Mesendoderm (in vitro differentiated cells): ENCODE measurements around the gene DAB2IP.
"Not testable (repeated sequence)": the region's sequence is repeated elsewhere in the genome, so short reads cannot be mapped to it uniquely, and the experiment has no call there.

Source experiments
- DNase-seq: peaks from one replicate; pipeline ENCODE4 v3.0.0; 2013
- H2AK5ac ChIP-seq: 2 replicates; pipeline ENCODE4 v1.6.1; 2013; ENCODE audit warnings: low read length, inconsistent platforms
- H2BK120ac ChIP-seq: 2 replicates; pipeline ENCODE4 v1.6.1; 2013; ENCODE audit warnings: low read depth, mild to moderate bottlenecking, low read length, moderate library complexity, mixed read lengths
- H2BK15ac ChIP-seq: replicated peaks from 2 replicates; pipeline ENCODE4 v1.6.1; 2013; ENCODE audit warnings: low read depth, mild to moderate bottlenecking, moderate library complexity
- H2BK5ac ChIP-seq: 2 replicates; pipeline ENCODE4 v1.6.1; 2013; ENCODE audit warnings: low read length, inconsistent platforms
- H3K18ac ChIP-seq: 2 replicates; pipeline ENCODE4 v1.6.1; 2013; ENCODE audit warnings: mild to moderate bottlenecking, low read length, mixed read lengths
- H3K23ac ChIP-seq: one replicate; pipeline ENCODE4 v1.6.1; 2013; ENCODE audit warnings: low read length
- H3K27ac ChIP-seq: 2 replicates; pipeline ENCODE4 v1.5.1; 2013; ENCODE audit warnings: low read depth, mild to moderate bottlenecking, inconsistent platforms, low read length, moderate library complexity
- H3K27me3 ChIP-seq: 2 replicates; pipeline ENCODE4 v1.6.1; 2013; ENCODE audit warnings: low read length, control low read depth, mild to moderate bottlenecking, inconsistent platforms; ENCODE audit not compliant: insufficient read depth, poor library complexity
- H3K36me3 ChIP-seq: 2 replicates; pipeline ENCODE4 v1.6.1; 2013; ENCODE audit warnings: low read length, inconsistent platforms; ENCODE audit not compliant: control insufficient read depth, insufficient read depth
- H3K4ac ChIP-seq: one replicate; pipeline ENCODE4 v1.6.1; 2013; ENCODE audit warnings: low read depth, mild to moderate bottlenecking, low read length, moderate library complexity
- H3K4me1 ChIP-seq: 2 replicates; pipeline ENCODE4 v1.6.1; 2013; ENCODE audit warnings: low read depth, low read length, inconsistent platforms; ENCODE audit not compliant: control insufficient read depth
- H3K4me2 ChIP-seq: 2 replicates; pipeline ENCODE4 v1.6.1; 2013; ENCODE audit warnings: low read length
- H3K4me3 ChIP-seq: 2 replicates; pipeline ENCODE4 v1.5.1; 2013; ENCODE audit warnings: mild to moderate bottlenecking, low read length
- H3K56ac ChIP-seq: one replicate; pipeline ENCODE4 v1.6.1; 2013; ENCODE audit warnings: low read length
- H3K79me1 ChIP-seq: 2 replicates; pipeline ENCODE4 v1.6.1; 2013; ENCODE audit warnings: low read length, inconsistent platforms
- H3K79me2 ChIP-seq: 2 replicates; pipeline ENCODE4 v1.6.1; 2013; ENCODE audit warnings: mild to moderate bottlenecking, low read length; ENCODE audit not compliant: control insufficient read depth, insufficient read depth
- H3K9ac ChIP-seq: 2 replicates; pipeline ENCODE4 v1.6.1; 2013; ENCODE audit warnings: low read length, inconsistent platforms
- H4K5ac ChIP-seq: one replicate; pipeline ENCODE4 v1.6.1; 2013; ENCODE audit warnings: low read length
- H4K8ac ChIP-seq: one replicate; pipeline ENCODE4 v1.6.1; 2013; ENCODE audit warnings: low read depth, mild to moderate bottlenecking, control low read depth, low read length, moderate library complexity
- WGBS: extraction: QIAGEN DNeasy Blood & Tissue Kit; methylation state at CpG from one replicate; pipeline ENCODE4 v1.1.7; 2013; ENCODE audit warnings: low lambda C conversion rate, missing lambda C conversion rate; ENCODE audit not compliant: insufficient coverage; ENCODE audit errors: extremely low coverage; 5-methylcytosine and 5-hydroxymethylcytosine counted together

Gene DAB2IP

GRCh38 chr9:121641224-121641611, 10.2 kb upstream of the DAB2IP start:
- Histone ChIP-seq H3K79me1 (no peaks in the 10 kb centered on the region), H3K56ac (no peak overlapping the region), H3K4me3 (no peak overlapping the region), H3K23ac (no peak overlapping the region), H2BK5ac (no peak overlapping the region), H2AK5ac (no peak overlapping the region), H3K27ac (no peak overlapping the region), H3K9ac (no peak overlapping the region), H3K27me3 (no peaks in the 10 kb centered on the region), H2BK15ac (no peak overlapping the region), H4K5ac (no peak overlapping the region), H3K4me2 (no peak overlapping the region), H3K18ac (no peak overlapping the region), H3K4me1 (peaks cover 1% of the 10 kb centered on the region), H3K4ac (no peak overlapping the region), H3K79me2 (no peaks in the 10 kb centered on the region), H3K36me3 (no peaks in the 10 kb centered on the region), H2BK120ac (no peak overlapping the region), H4K8ac (no peak overlapping the region)
- WGBS: no CpG with 5 or more reads among the region's 2 CpGs
- DNase-seq: no peak

DNA sequence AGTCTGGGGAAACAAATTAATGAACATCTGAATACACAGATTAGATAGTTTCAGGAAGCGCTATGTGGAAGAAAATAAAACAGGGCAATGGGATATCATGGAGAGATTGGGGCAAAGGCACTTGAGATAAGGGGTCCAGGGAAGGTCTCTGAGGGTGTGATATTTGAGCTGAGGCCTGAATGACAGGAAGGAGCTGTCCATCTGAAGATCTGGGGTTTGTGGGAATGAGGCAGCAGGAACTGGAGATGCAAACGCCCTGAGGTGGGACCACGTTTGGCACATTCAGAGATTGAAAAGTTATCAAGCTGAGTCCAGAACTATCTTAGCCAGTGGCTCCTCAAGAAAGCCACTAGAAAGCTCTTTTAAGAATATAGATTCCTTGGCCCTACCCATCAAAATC, 8.7 kb upstream of the DAB2IP start:
- Histone ChIP-seq H3K4me1 (peaks cover 1% of the 10 kb centered on the region), H3K79me1 (no peaks in the 10 kb centered on the region), H4K8ac (no peak overlapping the region), H3K36me3 (no peaks in the 10 kb centered on the region), H2BK5ac (no peak overlapping the region), H3K4ac (no peak overlapping the region), H3K27me3 (no peaks in the 10 kb centered on the region), H2AK5ac (no peak overlapping the region), H3K4me2 (no peak overlapping the region), H3K9ac (no peak overlapping the region), H4K5ac (no peak overlapping the region), H2BK15ac (no peak overlapping the region), H3K4me3 (no peak overlapping the region), H2BK120ac (no peak overlapping the region), H3K27ac (no peak overlapping the region), H3K18ac (no peak overlapping the region), H3K23ac (no peak overlapping the region), H3K79me2 (no peaks in the 10 kb centered on the region), H3K56ac (no peak overlapping the region)
- DNase-seq: no peak
- no CpG with 5 or more reads among the region's 3 CpGs for WGBS

DNA sequence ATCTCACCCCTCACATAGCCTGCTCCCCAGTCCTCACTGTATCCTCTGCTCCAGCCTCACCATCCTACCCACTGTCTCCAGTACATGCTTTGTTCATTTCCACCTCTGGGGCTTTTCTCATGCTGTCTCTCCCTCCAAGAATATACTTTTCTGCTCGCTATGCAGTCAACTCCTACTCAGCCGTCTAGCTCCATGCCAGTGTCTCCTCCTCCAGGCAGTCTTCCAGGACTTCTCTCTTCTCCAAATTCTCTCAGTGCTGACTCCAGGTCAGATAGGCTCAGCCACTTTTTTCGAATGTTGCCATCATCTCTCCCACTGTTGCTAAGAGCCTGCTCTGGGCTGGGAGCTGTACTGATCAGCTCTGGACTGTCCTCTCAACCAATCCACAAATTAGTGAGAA, 8.0 kb upstream of the DAB2IP start:
- H4K5ac ChIP-seq: no peak overlapping the region

DNA sequence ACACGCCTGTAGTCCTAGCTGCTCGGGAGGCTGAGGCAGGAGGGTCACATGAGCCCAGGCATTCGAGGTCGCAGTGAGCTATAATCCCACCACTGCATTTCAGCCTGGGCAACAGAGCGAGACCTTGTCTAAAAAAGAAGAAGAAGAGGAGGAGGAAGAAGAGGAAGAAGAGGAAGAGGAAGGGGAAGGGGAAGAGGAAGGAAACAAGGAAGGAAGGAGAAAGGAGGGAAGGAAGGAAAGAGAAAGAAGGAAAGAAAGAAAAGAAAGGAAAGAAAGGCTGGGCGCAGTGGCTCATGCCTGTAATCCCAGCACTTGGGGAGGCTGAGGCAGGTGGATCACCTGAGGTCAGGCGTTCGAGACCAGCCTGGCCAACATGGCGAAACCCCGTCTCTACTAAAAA, 7.4 kb upstream of the DAB2IP start:
- H3K4me1 ChIP-seq, H2BK15ac ChIP-seq, H3K9ac ChIP-seq, H3K18ac ChIP-seq, H4K5ac ChIP-seq, H3K23ac ChIP-seq, H3K4me2 ChIP-seq, H3K4ac ChIP-seq, H3K27ac ChIP-seq, DNase-seq, H3K79me2 ChIP-seq, H2AK5ac ChIP-seq, H3K36me3 ChIP-seq, H3K79me1 ChIP-seq, H3K56ac ChIP-seq, H3K27me3 ChIP-seq, H2BK5ac ChIP-seq, H3K4me3 ChIP-seq, H2BK120ac ChIP-seq, H4K8ac ChIP-seq: not testable (repeated sequence)
- no CpG with 5 or more reads among the region's 10 CpGs for WGBS

More for the DNA sequence above, 8.0 kb upstream of the DAB2IP start:
- Histone ChIP-seq H2AK5ac (no peak overlapping the region), H3K4me1 (peaks cover 2% of the 10 kb centered on the region), H2BK5ac (no peak overlapping the region), H3K79me2 (no peaks in the 10 kb centered on the region), H3K27ac (no peak overlapping the region), H3K79me1 (no peaks in the 10 kb centered on the region), H2BK15ac (no peak overlapping the region), H3K18ac (no peak overlapping the region), H3K23ac (no peak overlapping the region), H3K4ac (no peak overlapping the region), H3K27me3 (no peaks in the 10 kb centered on the region), H3K9ac (no peak overlapping the region), H4K8ac (no peak overlapping the region), H3K36me3 (no peaks in the 10 kb centered on the region), H3K4me2 (no peak overlapping the region), H2BK120ac (no peak overlapping the region), H3K4me3 (no peak overlapping the region), H3K56ac (no peak overlapping the region)
- no peak for DNase-seq
- WGBS: no CpG with 5 or more reads among the region's 3 CpGs

- no peak overlapping the region for H2BK120ac ChIP-seq
- H3K4ac ChIP-seq: no peak overlapping the region
- H3K56ac ChIP-seq: no peak overlapping the region
- H3K4me1 ChIP-seq: peaks cover 14% of the 10 kb centered on the region
- no peak overlapping the region for H3K9ac ChIP-seq
- H2BK15ac ChIP-seq: no peak overlapping the region
- no CpG with 5 or more reads among the region's 4 CpGs for WGBS
- no peak overlapping the region for H2BK5ac ChIP-seq
- H4K5ac ChIP-seq: no peak overlapping the region
- no peak overlapping the region for H3K23ac ChIP-seq
- no peak overlapping the region for H3K4me2 ChIP-seq
- no peaks in the 10 kb centered on the region for H3K79me2 ChIP-seq
- H4K8ac ChIP-seq: no peak overlapping the region
- H3K79me1 ChIP-seq: no peaks in the 10 kb centered on the region
- H3K4me3 ChIP-seq: no peak overlapping the region
- H2AK5ac ChIP-seq: no peak overlapping the region
- peak overlapping the region; percentile 6 for H3K18ac ChIP-seq
- no peaks in the 10 kb centered on the region for H3K36me3 ChIP-seq
- no peak for DNase-seq
- H3K27ac ChIP-seq: no peak overlapping the region
- H3K27me3 ChIP-seq: no peaks in the 10 kb centered on the region
Observed at GRCh38 chr9:121645003-121645402, 6.4 kb upstream of the DAB2IP start.
